ENCODE measurements around the gene RNH1.

- TF ChIP-seq CTCF (conservative IDR thresholded peaks at IDR 0.05; ENCODE audit: low read length) = no peak
- TF ChIP-seq EZH2phosphoT487 (IDR thresholded peaks at IDR 0.05; ENCODE audit: borderline replicate concordance, low read depth, low read length) = no peak
These were observed 22.0 kb upstream of the RNH1 start for GRCh38 chr11:528815-529727.

Measured in OCI-LY7 (cell line).